HG03432 (cell line): ENCODE results near the gene ZNF141.
A peak's percentile ranks its signal among the peaks of the same experiment; 100 is the strongest.
"Not testable (repeated sequence)": the region's sequence is repeated elsewhere in the genome, so short reads cannot be mapped to it uniquely, and the experiment has no call there.

Source experiments
- ATAC-seq: cut with Tn5 transposase; IDR thresholded peaks from one replicate; pipeline ENCODE4 v1.9.1; 2021; ENCODE audit warnings: mild to moderate bottlenecking, moderate library complexity; ENCODE audit not compliant: unreplicated experiment

Gene ZNF141

GRCh38 chr4:337143-337931 lies at the start of gene ZNF141:
TSS of gene ZNF141 (plus strand) at chr4:337814. CDS start at chr4:337984, 170 bp downstream.
- ATAC-seq, result peak; percentile 94

GRCh38 chr4:288891-289290 lies 48.7 kb upstream of the ZNF141 start:
- no peak for ATAC-seq

GRCh38 chr4:294732-295131 lies 42.9 kb upstream of the ZNF141 start:
- no peak for ATAC-seq

- no peak for ATAC-seq
These were observed 35.2 kb upstream of the ZNF141 start for GRCh38 chr4:302381-302780.

GRCh38 chr4:304516-304915 lies 33.1 kb upstream of the ZNF141 start:
- not testable (repeated sequence) for ATAC-seq

GRCh38 chr4:304969-305680 lies 32.5 kb upstream of the ZNF141 start, which contains the start of gene ZNF732:
TSS of gene ZNF732 (minus strand) at chr4:305474. CDS start at chr4:305310, 164 bp downstream.
- no peak for ATAC-seq

- peak; percentile 71 for ATAC-seq
These were observed 31.1 kb upstream of the ZNF141 start for GRCh38 chr4:306551-306961.

- no peak for ATAC-seq
These were observed 27.8 kb upstream of the ZNF141 start for GRCh38 chr4:309807-310206.

- ATAC-seq, result no peak
These were observed 23.2 kb upstream of the ZNF141 start for GRCh38 chr4:314296-314903.

- no peak for ATAC-seq
These were observed 8.9 kb upstream of the ZNF141 start for GRCh38 chr4:328729-329128.

GRCh38 chr4:335515-335914 lies 2.1 kb upstream of the ZNF141 start:
- ATAC-seq, result no peak

GRCh38 chr4:336099-336892 lies 1.3 kb upstream of the ZNF141 start:
- no peak for ATAC-seq

GRCh38 chr4:336893-337142 lies 796 bp upstream of the ZNF141 start:
- ATAC-seq, result peak; percentile 13

GRCh38 chr4:337932-338758 lies 531 bp downstream of the ZNF141 start:
- ATAC-seq, result peak; percentile 35

GRCh38 chr4:338759-339097 lies 1.1 kb downstream of the ZNF141 start:
- no peak for ATAC-seq

GRCh38 chr4:340011-340410 lies 2.4 kb downstream of the ZNF141 start:
- no peak for ATAC-seq

- ATAC-seq, result no peak
These were observed 35.6 kb downstream of the ZNF141 start for GRCh38 chr4:373062-373839.

GRCh38 chr4:374298-375160 lies 36.9 kb downstream of the ZNF141 start:
- ATAC-seq, result no peak
